ENCODE results near the gene RNF183.

The RNF183 gene

DNA sequence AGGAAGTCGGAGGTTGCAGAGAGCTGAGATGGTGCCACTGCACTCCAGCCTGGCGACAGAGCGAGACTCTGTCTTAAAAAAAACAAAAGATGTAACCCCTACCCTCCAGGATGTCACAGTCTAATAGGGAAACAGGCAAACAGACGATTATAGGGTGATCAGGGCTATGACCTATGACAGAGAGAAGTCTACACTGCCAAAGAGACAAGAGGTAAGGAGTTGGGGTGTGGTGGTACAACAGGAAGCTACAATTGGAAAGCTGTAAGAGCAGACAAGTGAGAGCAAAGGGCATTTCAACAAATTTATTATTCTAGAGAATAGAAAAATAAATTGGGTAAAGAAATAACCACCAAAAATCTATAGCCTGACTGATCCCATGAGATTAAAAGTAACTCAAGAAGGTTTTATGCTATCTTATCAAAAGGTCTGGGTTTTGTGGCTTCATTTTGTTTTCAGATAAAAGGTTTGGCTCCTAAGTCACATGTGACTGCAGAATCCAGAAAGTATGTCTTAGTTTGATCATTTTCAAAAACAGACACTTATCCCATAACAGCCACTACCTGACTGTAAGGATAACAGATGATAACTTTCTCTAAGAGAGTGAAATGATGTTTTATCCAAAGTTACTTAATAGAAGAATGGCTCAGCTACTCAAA is 35.1 kb downstream of the RNF183 start:
- TF ChIP-seq, protein P1, sequence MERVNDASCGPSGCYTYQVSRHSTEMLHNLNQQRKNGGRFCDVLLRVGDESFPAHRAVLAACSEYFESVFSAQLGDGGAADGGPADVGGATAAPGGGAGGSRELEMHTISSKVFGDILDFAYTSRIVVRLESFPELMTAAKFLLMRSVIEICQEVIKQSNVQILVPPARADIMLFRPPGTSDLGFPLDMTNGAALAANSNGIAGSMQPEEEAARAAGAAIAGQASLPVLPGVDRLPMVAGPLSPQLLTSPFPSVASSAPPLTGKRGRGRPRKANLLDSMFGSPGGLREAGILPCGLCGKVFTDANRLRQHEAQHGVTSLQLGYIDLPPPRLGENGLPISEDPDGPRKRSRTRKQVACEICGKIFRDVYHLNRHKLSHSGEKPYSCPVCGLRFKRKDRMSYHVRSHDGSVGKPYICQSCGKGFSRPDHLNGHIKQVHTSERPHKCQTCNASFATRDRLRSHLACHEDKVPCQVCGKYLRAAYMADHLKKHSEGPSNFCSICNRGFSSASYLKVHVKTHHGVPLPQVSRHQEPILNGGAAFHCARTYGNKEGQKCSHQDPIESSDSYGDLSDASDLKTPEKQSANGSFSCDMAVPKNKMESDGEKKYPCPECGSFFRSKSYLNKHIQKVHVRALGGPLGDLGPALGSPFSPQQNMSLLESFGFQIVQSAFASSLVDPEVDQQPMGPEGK (CRISPR knock-in tag; IDR thresholded peaks at IDR 0.05; ENCODE audit: borderline replicate concordance): no peak
- no peak for TF ChIP-seq ZNF70 (CRISPR knock-in tag; IDR thresholded peaks at IDR 0.05)
- no peak for TF ChIP-seq CSDC2 (CRISPR knock-in tag; IDR thresholded peaks at IDR 0.05)
- TF ChIP-seq ZNF565 (CRISPR knock-in tag; conservative IDR thresholded peaks at IDR 0.05; ENCODE audit: low read depth): no peak
- ATAC-seq: no peak

GRCh38 chr9:113266174-113266573 is 37.0 kb downstream of the RNF183 start:
- ATAC-seq: no peak
- TF ChIP-seq CREB5 (CRISPR knock-in tag; IDR thresholded peaks at IDR 0.05; ENCODE audit: low read depth): no peak
- TF ChIP-seq, protein P1 (CRISPR knock-in tag; IDR thresholded peaks at IDR 0.05; ENCODE audit: borderline replicate concordance): no peak
- no peak for TF ChIP-seq CSDC2 (CRISPR knock-in tag; IDR thresholded peaks at IDR 0.05)
- no peak for TF ChIP-seq ZNF70 (CRISPR knock-in tag; IDR thresholded peaks at IDR 0.05)

- no peak for ATAC-seq
- TF ChIP-seq TCF4 (CRISPR knock-in tag; IDR thresholded peaks at IDR 0.05; ENCODE audit: borderline replicate concordance) (no peak), GLIS3 (CRISPR knock-in tag; IDR thresholded peaks at IDR 0.05) (no peak), POU6F1 (CRISPR knock-in tag; IDR thresholded peaks at IDR 0.05; ENCODE audit: borderline replicate concordance, low read depth) (no peak), ZFP30 (CRISPR knock-in tag; IDR thresholded peaks at IDR 0.05) (no peak), ZNF565 (CRISPR knock-in tag; conservative IDR thresholded peaks at IDR 0.05; ENCODE audit: low read depth) (no peak), ESRRG (CRISPR knock-in tag; IDR thresholded peaks at IDR 0.05) (no peak), ZNF8 (CRISPR knock-in tag; IDR thresholded peaks at IDR 0.05) (no peak), ZFP3 (CRISPR knock-in tag; IDR thresholded peaks at IDR 0.05) (no peak), ISL1 (CRISPR knock-in tag; IDR thresholded peaks at IDR 0.05) (no peak), RARB (CRISPR knock-in tag; IDR thresholded peaks at IDR 0.05) (no peak), CSDC2 (CRISPR knock-in tag; IDR thresholded peaks at IDR 0.05) (no peak), ZC3H10 (CRISPR knock-in tag; IDR thresholded peaks at IDR 0.05) (no peak)
- TF ChIP-seq, protein P2, sequence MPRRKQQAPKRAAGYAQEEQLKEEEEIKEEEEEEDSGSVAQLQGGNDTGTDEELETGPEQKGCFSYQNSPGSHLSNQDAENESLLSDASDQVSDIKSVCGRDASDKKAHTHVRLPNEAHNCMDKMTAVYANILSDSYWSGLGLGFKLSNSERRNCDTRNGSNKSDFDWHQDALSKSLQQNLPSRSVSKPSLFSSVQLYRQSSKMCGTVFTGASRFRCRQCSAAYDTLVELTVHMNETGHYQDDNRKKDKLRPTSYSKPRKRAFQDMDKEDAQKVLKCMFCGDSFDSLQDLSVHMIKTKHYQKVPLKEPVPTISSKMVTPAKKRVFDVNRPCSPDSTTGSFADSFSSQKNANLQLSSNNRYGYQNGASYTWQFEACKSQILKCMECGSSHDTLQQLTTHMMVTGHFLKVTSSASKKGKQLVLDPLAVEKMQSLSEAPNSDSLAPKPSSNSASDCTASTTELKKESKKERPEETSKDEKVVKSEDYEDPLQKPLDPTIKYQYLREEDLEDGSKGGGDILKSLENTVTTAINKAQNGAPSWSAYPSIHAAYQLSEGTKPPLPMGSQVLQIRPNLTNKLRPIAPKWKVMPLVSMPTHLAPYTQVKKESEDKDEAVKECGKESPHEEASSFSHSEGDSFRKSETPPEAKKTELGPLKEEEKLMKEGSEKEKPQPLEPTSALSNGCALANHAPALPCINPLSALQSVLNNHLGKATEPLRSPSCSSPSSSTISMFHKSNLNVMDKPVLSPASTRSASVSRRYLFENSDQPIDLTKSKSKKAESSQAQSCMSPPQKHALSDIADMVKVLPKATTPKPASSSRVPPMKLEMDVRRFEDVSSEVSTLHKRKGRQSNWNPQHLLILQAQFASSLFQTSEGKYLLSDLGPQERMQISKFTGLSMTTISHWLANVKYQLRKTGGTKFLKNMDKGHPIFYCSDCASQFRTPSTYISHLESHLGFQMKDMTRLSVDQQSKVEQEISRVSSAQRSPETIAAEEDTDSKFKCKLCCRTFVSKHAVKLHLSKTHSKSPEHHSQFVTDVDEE (CRISPR knock-in tag; IDR thresholded peaks at IDR 0.05): no peak
- TF ChIP-seq, protein P3, sequence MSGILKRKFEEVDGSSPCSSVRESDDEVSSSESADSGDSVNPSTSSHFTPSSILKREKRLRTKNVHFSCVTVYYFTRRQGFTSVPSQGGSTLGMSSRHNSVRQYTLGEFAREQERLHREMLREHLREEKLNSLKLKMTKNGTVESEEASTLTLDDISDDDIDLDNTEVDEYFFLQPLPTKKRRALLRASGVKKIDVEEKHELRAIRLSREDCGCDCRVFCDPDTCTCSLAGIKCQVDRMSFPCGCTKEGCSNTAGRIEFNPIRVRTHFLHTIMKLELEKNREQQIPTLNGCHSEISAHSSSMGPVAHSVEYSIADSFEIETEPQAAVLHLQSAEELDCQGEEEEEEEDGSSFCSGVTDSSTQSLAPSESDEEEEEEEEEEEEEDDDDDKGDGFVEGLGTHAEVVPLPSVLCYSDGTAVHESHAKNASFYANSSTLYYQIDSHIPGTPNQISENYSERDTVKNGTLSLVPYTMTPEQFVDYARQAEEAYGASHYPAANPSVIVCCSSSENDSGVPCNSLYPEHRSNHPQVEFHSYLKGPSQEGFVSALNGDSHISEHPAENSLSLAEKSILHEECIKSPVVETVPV (CRISPR knock-in tag; IDR thresholded peaks at IDR 0.05): no peak
These were observed 41.1 kb downstream of the RNF183 start for GRCh38 chr9:113261917-113262671.
